Panc1 (cell line): ENCODE data around the gene PGBD5. TPM values are rescaled to one million over a fixed set of nuclear protein-coding genes. Genes with fewer than 3 reads are reported as not detected.

ENCODE experiments used
- ATAC-seq: fragments of 200-7000 bp; cut with Tn5 transposase; 2 replicates; pipeline ENCODE4 v1.9.1; 2020; ENCODE audit warnings: mild to moderate bottlenecking, moderate library complexity
- BruUV-seq: library from RNA; stranded (reverse); fragments of 400-500 nt; replicated peaks from 2 replicates; lab custom pipeline; 2021; lab: Mats Ljungman, UMichigan
- CTCF ChIA-PET: fragments of 300-600 bp; sonication (Branson Sonifier 250); formaldehyde crosslinking; loops from one replicate; lab custom pipeline; 2022; ENCODE audit warnings: antibody characterized with exemption; lab: Charles Lee
- POLR2A ChIA-PET: fragments of 300-600 bp; sonication (Branson Sonifier 250); formaldehyde crosslinking; loops from one replicate; lab custom pipeline; 2022; ENCODE audit warnings: antibody characterized with exemption; lab: Charles Lee
- DNase-seq: peaks from one replicate; pipeline ENCODE4 v3.0.0-alpha.2; 2010; ENCODE audit warnings: low read depth, low spot score
- H3K27ac ChIP-seq: 2 replicates; pipeline ENCODE4 v1.5.1; 2011; ENCODE audit warnings: mild to moderate bottlenecking, low read length, inconsistent platforms
- H3K27me3 ChIP-seq: fragments of 200-500 bp; sonication (Bioruptor generic); 2 replicates; pipeline ENCODE4 v1.6.0; 2014; ENCODE audit warnings: low read length, inconsistent platforms; ENCODE audit not compliant: control insufficient read depth, insufficient read depth
- H3K36me3 ChIP-seq: fragments of 200-500 bp; sonication (Bioruptor generic); 2 replicates; pipeline ENCODE4 v1.5.1; 2014; ENCODE audit warnings: inconsistent platforms, mild to moderate bottlenecking, low read length, moderate library complexity; ENCODE audit not compliant: control insufficient read depth, insufficient read depth
- H3K4me1 ChIP-seq: 2 replicates; pipeline ENCODE4 v1.5.1; 2011; ENCODE audit warnings: inconsistent platforms, mild to moderate bottlenecking, low read length, moderate library complexity; ENCODE audit not compliant: control insufficient read depth, insufficient read depth
- H3K4me3 ChIP-seq, 2 experiments: 2 replicates each; pipeline ENCODE4 v1.5.1; 2011 to 2012; ENCODE audit warnings: low read depth in 2 of 2, low read length in 2 of 2, mild to moderate bottlenecking in 2 of 2, inconsistent platforms in 1 of 2, moderate library complexity in 1 of 2
- H3K9me3 ChIP-seq: fragments of 200-500 bp; sonication (Bioruptor generic); 2 replicates; pipeline ENCODE4 v1.5.1; 2014; ENCODE audit warnings: low read depth, mild to moderate bottlenecking, inconsistent platforms, low read length, moderate library complexity; ENCODE audit not compliant: control insufficient read depth, insufficient read depth
- POLR2AphosphoS5 ChIP-seq: IDR thresholded peaks from 2 replicates; pipeline ENCODE4 v1.6.1; 2012; ENCODE audit warnings: mild to moderate bottlenecking, low read depth, low read length, moderate library complexity
- REST ChIP-seq, 2 experiments: IDR thresholded peaks; 2 replicates each; pipeline ENCODE4 v1.6.1; 2011 to 2012; ENCODE audit warnings: low read depth in 2 of 2, control low read depth in 1 of 2, low read length in 1 of 2, mild to moderate bottlenecking in 1 of 2, moderate library complexity in 1 of 2; ENCODE audit not compliant: insufficient read depth in 1 of 2
- SIN3A ChIP-seq: IDR thresholded peaks from 2 replicates; pipeline ENCODE4 v1.6.1; 2012; ENCODE audit warnings: low read depth, mild to moderate bottlenecking, low read length, moderate library complexity, borderline replicate concordance; ENCODE audit not compliant: insufficient read depth
- TCF7L2 ChIP-seq: IDR thresholded peaks from 2 replicates; pipeline ENCODE4 v1.6.1; 2011; ENCODE audit warnings: mild to moderate bottlenecking, low read depth, low read length, inconsistent platforms
- in situ Hi-C: cut with HindIII; loops from 2 replicates; pipeline ENCODE4 v1.10.0; 2016; ENCODE audit warnings: low sequenced_read_pairs, low pct_unique_long_range_greater_than_20kb
- intact Hi-C: fragments of 100-400 bp; cut with micrococcal nuclease; formaldehyde crosslinking; loops from one replicate; pipeline ENCODE4 v1.10.0; 2022; ENCODE audit not compliant: unreplicated experiment
- total RNA-seq: library from RNA; stranded (reverse); gene quantifications from one replicate; pipeline ENCODE4 v1.2.1, GENCODE V29; 2021; ENCODE audit not compliant: unreplicated experiment
- TF ChIP-seq, protein P1 (sequence below): fragments of 450-650 bp; IDR thresholded peaks from 2 replicates; pipeline ENCODE4 v1.5.1; 2017; ENCODE audit warnings: mild to moderate bottlenecking

The PGBD5 gene
- total RNA-seq, 1 experiment from 2014 or later = 0.05 TPM

DNA sequence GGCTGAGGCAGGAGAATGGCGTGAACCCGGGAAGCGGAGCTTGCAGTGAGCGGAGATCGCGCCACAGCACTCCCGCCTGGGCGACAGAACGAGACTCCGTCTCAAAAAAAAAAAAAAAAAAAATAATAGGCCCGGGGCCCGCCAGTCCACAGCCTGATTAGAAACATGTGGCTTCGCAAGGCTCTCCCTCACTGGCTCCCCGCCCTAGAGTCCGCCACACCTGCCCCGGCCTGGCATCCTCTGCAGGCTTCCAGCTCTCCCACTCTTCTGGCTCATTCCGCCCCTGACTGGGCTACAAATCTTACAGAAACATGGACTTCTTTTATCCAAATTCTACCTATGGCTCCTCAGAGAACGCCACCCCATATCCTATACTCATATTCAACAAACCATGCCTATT lies 32.4 kb downstream of the PGBD5 start:
- BruUV-seq = no TSS peak
- intact Hi-C loops (no loop called here), in situ Hi-C loops (no loop called here)
- TF ChIP-seq, protein P1, sequence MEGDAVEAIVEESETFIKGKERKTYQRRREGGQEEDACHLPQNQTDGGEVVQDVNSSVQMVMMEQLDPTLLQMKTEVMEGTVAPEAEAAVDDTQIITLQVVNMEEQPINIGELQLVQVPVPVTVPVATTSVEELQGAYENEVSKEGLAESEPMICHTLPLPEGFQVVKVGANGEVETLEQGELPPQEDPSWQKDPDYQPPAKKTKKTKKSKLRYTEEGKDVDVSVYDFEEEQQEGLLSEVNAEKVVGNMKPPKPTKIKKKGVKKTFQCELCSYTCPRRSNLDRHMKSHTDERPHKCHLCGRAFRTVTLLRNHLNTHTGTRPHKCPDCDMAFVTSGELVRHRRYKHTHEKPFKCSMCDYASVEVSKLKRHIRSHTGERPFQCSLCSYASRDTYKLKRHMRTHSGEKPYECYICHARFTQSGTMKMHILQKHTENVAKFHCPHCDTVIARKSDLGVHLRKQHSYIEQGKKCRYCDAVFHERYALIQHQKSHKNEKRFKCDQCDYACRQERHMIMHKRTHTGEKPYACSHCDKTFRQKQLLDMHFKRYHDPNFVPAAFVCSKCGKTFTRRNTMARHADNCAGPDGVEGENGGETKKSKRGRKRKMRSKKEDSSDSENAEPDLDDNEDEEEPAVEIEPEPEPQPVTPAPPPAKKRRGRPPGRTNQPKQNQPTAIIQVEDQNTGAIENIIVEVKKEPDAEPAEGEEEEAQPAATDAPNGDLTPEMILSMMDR = no peak
- TF ChIP-seq SIN3A = no peak
- no peak for TF ChIP-seq REST (IDR thresholded peaks at IDR 0.05; ENCODE audit: insufficient read depth in 1 of 2, low read depth in 2 of 2, low read length in 1 of 2)
- TF ChIP-seq POLR2AphosphoS5 = no peak
- TF ChIP-seq TCF7L2 = no peak
- Histone ChIP-seq H3K4me3 (no peak overlapping the region), H3K27ac (no peak overlapping the region), H3K36me3 (no peaks in the 10 kb centered on the region), H3K9me3 (no peaks in the 10 kb centered on the region), H3K27me3 (no peaks in the 10 kb centered on the region), H3K4me1 (no peaks in the 10 kb centered on the region)
- ChIA-PET POLR2A (no interaction called here), CTCF (no interaction called here)
- DNase-seq (no peak), ATAC-seq (peak; percentile 33; the same call in 1 of the 2 replicates)

DNA sequence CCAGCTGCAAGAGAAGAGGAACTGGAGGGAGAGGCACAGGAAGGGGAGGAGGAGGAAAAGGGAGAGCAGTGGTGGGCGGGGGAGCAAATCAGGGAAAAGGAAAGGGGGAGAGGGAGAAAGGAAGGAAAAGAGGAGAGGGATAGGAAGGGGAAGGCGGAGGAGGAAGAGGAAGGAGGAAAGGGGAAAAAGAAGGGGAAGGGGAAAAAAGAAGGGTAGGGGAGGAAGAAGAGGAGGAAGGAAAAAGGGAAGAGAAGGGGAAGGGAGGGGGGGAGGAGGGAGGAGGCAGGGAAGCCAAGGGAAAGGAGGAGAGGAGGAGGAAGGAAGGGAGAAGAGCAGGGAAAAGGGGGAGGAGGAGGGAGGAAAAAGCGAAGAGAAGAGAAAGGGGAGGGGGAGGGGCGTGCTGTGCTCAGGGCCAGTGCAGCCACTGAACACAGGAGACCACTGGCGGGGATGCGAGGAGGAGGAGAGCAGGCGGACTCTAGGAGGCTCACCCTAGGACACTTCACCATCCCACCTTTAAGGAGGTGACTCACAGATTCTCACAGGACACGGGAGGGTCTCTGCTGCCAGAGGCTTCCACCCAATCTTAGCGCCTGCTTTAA lies 33.1 kb downstream of the PGBD5 start:
- ATAC-seq (no peak), DNase-seq (no peak)
- intact Hi-C loops = no loop called here
- Histone ChIP-seq H3K4me3 (no peak overlapping the region), H3K27me3 (no peaks in the 10 kb centered on the region), H3K36me3 (no peaks in the 10 kb centered on the region), H3K9me3 (no peaks in the 10 kb centered on the region), H3K4me1 (no peaks in the 10 kb centered on the region), H3K27ac (no peak overlapping the region)
- BruUV-seq = no TSS peak
- TF ChIP-seq POLR2AphosphoS5 = no peak
- in situ Hi-C loops = no loop called here
- POLR2A ChIA-PET = no interaction called here
- CTCF ChIA-PET = no interaction called here

GRCh38 chr1:230392536-230392909 lies 33.6 kb downstream of the PGBD5 start:
- CTCF ChIA-PET = no interaction called here

More at GRCh38 chr1:230392536-230392909, 33.6 kb downstream of the PGBD5 start:
- DNase-seq = no peak
- ATAC-seq = no peak
- Histone ChIP-seq H3K27me3 (no peaks in the 10 kb centered on the region), H3K9me3 (no peaks in the 10 kb centered on the region), H3K27ac (no peak overlapping the region), H3K4me1 (no peaks in the 10 kb centered on the region), H3K4me3 (no peak overlapping the region), H3K36me3 (no peaks in the 10 kb centered on the region)
- POLR2A ChIA-PET = no interaction called here
- intact Hi-C loops = no loop called here
- TF ChIP-seq REST (IDR thresholded peaks at IDR 0.05; ENCODE audit: insufficient read depth in 1 of 2, low read depth in 2 of 2, low read length in 1 of 2) (no peak), POLR2AphosphoS5 (no peak), TCF7L2 (no peak), SIN3A (no peak)
- TF ChIP-seq, protein P1 = no peak
- no TSS peak for BruUV-seq
- in situ Hi-C loops = no loop called here
